K562 (cell line): ENCODE data around the gene TRMT1. TPM values are rescaled to one million over a fixed set of nuclear protein-coding genes. Genes with fewer than 3 reads are reported as not detected.

ENCODE experiments used
- IRF2 ChIP-seq: sonication (generic); formaldehyde crosslinking; IDR thresholded peaks from 2 replicates; pipeline ENCODE4 v1.8.1; 2022; ENCODE audit warnings: mild to moderate bottlenecking, missing genetic modification reagents
- POLR2AphosphoS5 ChIP-seq: IDR thresholded peaks from 2 replicates; pipeline ENCODE4 v1.6.1; 2011; ENCODE audit warnings: mild to moderate bottlenecking, low read depth, low read length, moderate library complexity; ENCODE audit not compliant: control insufficient read depth, insufficient read depth
- PTBP1 ChIP-seq: fragments of 200-400 bp; formaldehyde crosslinking; IDR thresholded peaks from 2 replicates; pipeline ENCODE4 v1.6.1; 2017; ENCODE audit warnings: low read depth, low read length
- TEAD1 ChIP-seq, 2 experiments: fragments of 450-650 bp in 1 of 2; sonication (generic) in 1 of 2; formaldehyde crosslinking; IDR thresholded peaks; 2 replicates each; pipeline versions ENCODE4 v1.4.0 to v1.8.0; 2020 to 2022; ENCODE audit warnings: mild to moderate bottlenecking in 2 of 2, missing genetic modification reagents in 1 of 2
- ZNF668 ChIP-seq: fragments of 250-450 bp; sonication (Bioruptor Pico); IDR thresholded peaks from 2 replicates; pipeline ENCODE4 v1.8.0; 2022; ENCODE audit warnings: mild to moderate bottlenecking, inconsistent platforms
- polyA plus RNA-seq, 8 experiments: library from polyadenylated mRNA; depleted of rRNA in 4 of 8; stranded (reverse) in 5 of 8; unstranded in 3 of 8; fragments of >200 nt; fragmentation: Nextera tagmentation in 2 of 8; fragmentation: Illumina TruSeq in 1 of 8; extraction: Ambion mirVana in 2 of 8; extraction: Trizol in 1 of 8; gene quantifications; 2 replicates each; pipeline versions ENCODE4 v1.2.1 to v1.2.3, GENCODE V29; 2011 to 2014; ENCODE audit warnings: inconsistent platforms in 1 of 8, missing spikeins in 1 of 8
- total RNA-seq, 7 experiments: library from RNA; depleted of rRNA in 6 of 7; stranded (reverse); fragments of >200 nt in 6 of 7; fragmentation: Illumina TruSeq in 2 of 7; extraction: Trizol in 2 of 7; gene quantifications; 2 replicates each; pipeline versions ENCODE4 v1.2.1 to v1.2.3, GENCODE V29; 2011 to 2021; ENCODE audit warnings: low replicate concordance in 1 of 7
- TF ChIP-seq, protein P1 (sequence below), 2 experiments: fragments of 450-650 bp in 1 of 2; sonication (generic) in 1 of 2; formaldehyde crosslinking in 1 of 2; IDR thresholded peaks; 2 replicates each; pipeline versions ENCODE4 v1.7.1 to v1.9.0; 2016 to 2022; ENCODE audit warnings: inconsistent platforms in 1 of 2, mild to moderate bottlenecking in 1 of 2, missing genetic modification reagents in 1 of 2
- TF ChIP-seq, protein P2 (sequence below), 2 experiments: IDR thresholded peaks; 2 replicates each; pipeline ENCODE4 v1.6.1; 2011; ENCODE audit warnings: borderline replicate concordance in 1 of 2, control low read depth in 1 of 2, low read depth in 1 of 2, low read length in 1 of 2, mild to moderate bottlenecking in 1 of 2, mixed read lengths in 1 of 2, moderate library complexity in 1 of 2; ENCODE audit not compliant: insufficient read depth in 1 of 2, insufficient read length in 1 of 2, poor library complexity in 1 of 2, severe bottlenecking in 1 of 2; ENCODE audit errors: extremely low read depth in 1 of 2
- TF ChIP-seq, protein P3 (sequence below): fragments of 450-650 bp; formaldehyde crosslinking; IDR thresholded peaks from 2 replicates; pipeline ENCODE4 v1.4.0; 2022; ENCODE audit warnings: mild to moderate bottlenecking, moderate library complexity

The TRMT1 gene
- total and polyA plus RNA-seq, 9 of the 15 experiments (the other 6 are each of a cell fraction or from before 2014, with no cell fraction given) = 5.8 to 158 (median 54.3) TPM

- TF ChIP-seq, protein P1, sequence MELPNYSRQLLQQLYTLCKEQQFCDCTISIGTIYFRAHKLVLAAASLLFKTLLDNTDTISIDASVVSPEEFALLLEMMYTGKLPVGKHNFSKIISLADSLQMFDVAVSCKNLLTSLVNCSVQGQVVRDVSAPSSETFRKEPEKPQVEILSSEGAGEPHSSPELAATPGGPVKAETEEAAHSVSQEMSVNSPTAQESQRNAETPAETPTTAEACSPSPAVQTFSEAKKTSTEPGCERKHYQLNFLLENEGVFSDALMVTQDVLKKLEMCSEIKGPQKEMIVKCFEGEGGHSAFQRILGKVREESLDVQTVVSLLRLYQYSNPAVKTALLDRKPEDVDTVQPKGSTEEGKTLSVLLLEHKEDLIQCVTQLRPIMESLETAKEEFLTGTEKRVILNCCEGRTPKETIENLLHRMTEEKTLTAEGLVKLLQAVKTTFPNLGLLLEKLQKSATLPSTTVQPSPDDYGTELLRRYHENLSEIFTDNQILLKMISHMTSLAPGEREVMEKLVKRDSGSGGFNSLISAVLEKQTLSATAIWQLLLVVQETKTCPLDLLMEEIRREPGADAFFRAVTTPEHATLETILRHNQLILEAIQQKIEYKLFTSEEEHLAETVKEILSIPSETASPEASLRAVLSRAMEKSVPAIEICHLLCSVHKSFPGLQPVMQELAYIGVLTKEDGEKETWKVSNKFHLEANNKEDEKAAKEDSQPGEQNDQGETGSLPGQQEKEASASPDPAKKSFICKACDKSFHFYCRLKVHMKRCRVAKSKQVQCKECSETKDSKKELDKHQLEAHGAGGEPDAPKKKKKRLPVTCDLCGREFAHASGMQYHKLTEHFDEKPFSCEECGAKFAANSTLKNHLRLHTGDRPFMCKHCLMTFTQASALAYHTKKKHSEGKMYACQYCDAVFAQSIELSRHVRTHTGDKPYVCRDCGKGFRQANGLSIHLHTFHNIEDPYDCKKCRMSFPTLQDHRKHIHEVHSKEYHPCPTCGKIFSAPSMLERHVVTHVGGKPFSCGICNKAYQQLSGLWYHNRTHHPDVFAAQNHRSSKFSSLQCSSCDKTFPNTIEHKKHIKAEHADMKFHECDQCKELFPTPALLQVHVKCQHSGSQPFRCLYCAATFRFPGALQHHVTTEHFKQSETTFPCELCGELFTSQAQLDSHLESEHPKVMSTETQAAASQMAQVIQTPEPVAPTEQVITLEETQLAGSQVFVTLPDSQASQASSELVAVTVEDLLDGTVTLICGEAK (IDR thresholded peaks at IDR 0.05) = no peak
- TF ChIP-seq, protein P1 (CRISPR knock-in tag; IDR thresholded peaks at IDR 0.05) = no peak
- TF ChIP-seq POLR2AphosphoS5 (no peak), ZNF668 (CRISPR knock-in tag) (no peak), IRF2 (CRISPR knock-in tag) (no peak), TEAD1 (CRISPR knock-in tag; IDR thresholded peaks at IDR 0.05) (0 out of 4 replicates have a peak, but pooled peaks of 1 of the 2 experiments have one; percentile 4), PTBP1 (no peak)
- TF ChIP-seq, protein P2, sequence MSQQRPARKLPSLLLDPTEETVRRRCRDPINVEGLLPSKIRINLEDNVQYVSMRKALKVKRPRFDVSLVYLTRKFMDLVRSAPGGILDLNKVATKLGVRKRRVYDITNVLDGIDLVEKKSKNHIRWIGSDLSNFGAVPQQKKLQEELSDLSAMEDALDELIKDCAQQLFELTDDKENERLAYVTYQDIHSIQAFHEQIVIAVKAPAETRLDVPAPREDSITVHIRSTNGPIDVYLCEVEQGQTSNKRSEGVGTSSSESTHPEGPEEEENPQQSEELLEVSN (IDR thresholded peaks at IDR 0.05; ENCODE audit: borderline replicate concordance in 1 of 2, extremely low read depth in 1 of 2, insufficient read depth in 1 of 2, insufficient read length in 1 of 2, low read depth in 1 of 2, low read length in 1 of 2, poor library complexity in 1 of 2, severe bottlenecking in 1 of 2) = no peak
- TF ChIP-seq, protein P3, sequence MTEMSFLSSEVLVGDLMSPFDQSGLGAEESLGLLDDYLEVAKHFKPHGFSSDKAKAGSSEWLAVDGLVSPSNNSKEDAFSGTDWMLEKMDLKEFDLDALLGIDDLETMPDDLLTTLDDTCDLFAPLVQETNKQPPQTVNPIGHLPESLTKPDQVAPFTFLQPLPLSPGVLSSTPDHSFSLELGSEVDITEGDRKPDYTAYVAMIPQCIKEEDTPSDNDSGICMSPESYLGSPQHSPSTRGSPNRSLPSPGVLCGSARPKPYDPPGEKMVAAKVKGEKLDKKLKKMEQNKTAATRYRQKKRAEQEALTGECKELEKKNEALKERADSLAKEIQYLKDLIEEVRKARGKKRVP (CRISPR knock-in tag) = no peak
These were observed 23.8 kb downstream of the TRMT1 start (continued) for GRCh38 chr19:13092606-13093235.
